ENCODE results near the gene DDX39A. TPM values are rescaled to one million over a fixed set of nuclear protein-coding genes. Genes with fewer than 3 reads are reported as not detected.
A peak's percentile ranks its signal among the peaks of the same experiment; 100 is the strongest.

Gene DDX39A
- polyA plus RNA-seq, 1 of the 3 experiments (the other 2 are of a cell fraction), result 88.8 TPM

DNA sequence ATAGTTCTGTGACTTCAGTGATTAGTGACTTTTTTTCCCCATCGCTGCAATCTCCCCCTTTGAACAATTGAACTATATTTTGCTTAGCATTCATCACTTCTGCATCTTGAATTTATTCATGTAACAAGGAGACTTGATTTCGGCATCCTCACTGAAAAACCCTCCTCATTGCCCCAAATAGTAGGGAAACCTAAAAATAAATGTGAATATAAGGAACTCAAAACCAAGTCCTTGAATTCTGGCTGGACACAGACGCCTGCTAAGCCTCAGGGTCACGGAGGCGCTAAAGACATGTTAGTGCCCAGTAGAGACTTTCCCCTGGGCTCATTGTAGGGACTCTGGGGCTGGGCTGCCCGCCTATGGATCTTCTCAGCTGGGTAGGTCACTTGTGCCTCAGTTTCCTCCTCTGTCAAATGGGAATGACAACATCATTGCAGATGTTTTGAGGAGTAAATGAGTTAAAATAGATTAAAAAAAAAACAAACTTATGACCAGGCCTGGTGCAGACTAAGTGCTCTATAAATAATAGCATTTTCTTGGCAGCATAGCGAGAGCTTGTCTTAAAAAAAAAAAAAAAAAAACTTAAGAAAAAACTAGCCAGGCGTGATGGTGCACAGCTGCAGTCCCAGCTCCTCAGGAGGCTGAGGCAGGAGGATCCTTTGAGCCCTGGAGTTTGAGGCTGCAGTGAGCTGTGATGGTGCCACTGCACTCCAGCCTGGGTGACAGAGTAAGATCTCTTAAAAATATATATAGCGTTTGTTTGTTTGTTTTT lies 39.7 kb downstream of the DDX39A start:
- Histone ChIP-seq H2AFZ (ENCODE audit: low read depth) (no peak overlapping the region), H3K27me3 (ENCODE audit: insufficient read depth) (no peaks in the 10 kb centered on the region), H3K9me2 (no peaks in the 10 kb centered on the region), H3K9ac (no peak overlapping the region), H4K20me1 (ENCODE audit: insufficient read depth) (no peaks in the 10 kb centered on the region), H3K4me3 (ENCODE audit: low read depth in 2 of 2, low read length in 1 of 2) (no peak overlapping the region), H3K79me2 (ENCODE audit: insufficient read depth) (0 out of 2 replicates have a peak, but pooled peaks cover 7% of the 10 kb centered on the region), H3F3A (replicated peaks; ENCODE audit: insufficient read depth) (no peaks in the 10 kb centered on the region), H3K36me3 (replicated peaks in 1 of 2; ENCODE audit: control insufficient read depth in 1 of 2, insufficient read depth in 2 of 2, low read length in 1 of 2) (no peaks in the 10 kb centered on the region), H3K4me2 (no peak overlapping the region), H3K9me3 (no peaks in the 10 kb centered on the region), H3K27ac (ENCODE audit: low read depth in 2 of 2, low read length in 1 of 2) (no peak overlapping the region), H3K4me1 (ENCODE audit: control insufficient read depth in 1 of 2, insufficient read depth in 2 of 2, low read depth in 1 of 2, low read length in 1 of 2) (peaks cover 10 to 20% of the 10 kb centered on the region in 2 experiments; a peak in 3 of 4 replicates)
- WGBS (ENCODE audit: low lambda C conversion rate), result 86% methylated on average over 9 of the region's 9 CpGs
- ChIA-PET POLR2A (interaction anchor here (0.6 kb wide), 1 partner anchor 1273 kb away, joined by 4 read pairs; no protein-coding TSS in a partner anchor), CTCF (interaction anchor here (1.5 to 3.6 kb wide), 2 partner anchors 26 to 31 kb away, joined by 5 to 18 read pairs; no protein-coding TSS in a partner anchor)
- TF ChIP-seq POLR2AphosphoS5 (IDR thresholded peaks at IDR 0.05; ENCODE audit: low read depth, low read length) (no peak), MEF2A (IDR thresholded peaks at IDR 0.05; ENCODE audit: borderline replicate concordance, low read depth) (no peak), RAD21 (IDR thresholded peaks at IDR 0.05; ENCODE audit: low read length) (no peak), FOXJ3 (CRISPR knock-in tag; IDR thresholded peaks at IDR 0.05) (no peak), SIN3A (IDR thresholded peaks at IDR 0.05; ENCODE audit: borderline replicate concordance, low read depth, low read length) (no peak), TAF1 (IDR thresholded peaks at IDR 0.05; ENCODE audit: borderline replicate concordance, low read depth, low read length) (no peak), SMC3 (IDR thresholded peaks at IDR 0.05; ENCODE audit: low read depth, low read length) (no peak), GATA2 (CRISPR knock-in tag; IDR thresholded peaks at IDR 0.05) (no peak), MXI1 (IDR thresholded peaks at IDR 0.05; ENCODE audit: low read depth, low read length) (no peak), GABPA (IDR thresholded peaks at IDR 0.05; ENCODE audit: low read depth) (no peak), NRF1 (IDR thresholded peaks at IDR 0.05; ENCODE audit: low read depth, low read length) (no peak), FOSL2 (IDR thresholded peaks at IDR 0.05; ENCODE audit: borderline replicate concordance, low read depth) (no peak), TCF12 (IDR thresholded peaks at IDR 0.05) (no peak), RCOR1 (IDR thresholded peaks at IDR 0.05; ENCODE audit: low read length) (no peak)
- TF ChIP-seq, protein P1, sequence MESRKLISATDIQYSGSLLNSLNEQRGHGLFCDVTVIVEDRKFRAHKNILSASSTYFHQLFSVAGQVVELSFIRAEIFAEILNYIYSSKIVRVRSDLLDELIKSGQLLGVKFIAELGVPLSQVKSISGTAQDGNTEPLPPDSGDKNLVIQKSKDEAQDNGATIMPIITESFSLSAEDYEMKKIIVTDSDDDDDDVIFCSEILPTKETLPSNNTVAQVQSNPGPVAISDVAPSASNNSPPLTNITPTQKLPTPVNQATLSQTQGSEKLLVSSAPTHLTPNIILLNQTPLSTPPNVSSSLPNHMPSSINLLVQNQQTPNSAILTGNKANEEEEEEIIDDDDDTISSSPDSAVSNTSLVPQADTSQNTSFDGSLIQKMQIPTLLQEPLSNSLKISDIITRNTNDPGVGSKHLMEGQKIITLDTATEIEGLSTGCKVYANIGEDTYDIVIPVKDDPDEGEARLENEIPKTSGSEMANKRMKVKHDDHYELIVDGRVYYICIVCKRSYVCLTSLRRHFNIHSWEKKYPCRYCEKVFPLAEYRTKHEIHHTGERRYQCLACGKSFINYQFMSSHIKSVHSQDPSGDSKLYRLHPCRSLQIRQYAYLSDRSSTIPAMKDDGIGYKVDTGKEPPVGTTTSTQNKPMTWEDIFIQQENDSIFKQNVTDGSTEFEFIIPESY (IDR thresholded peaks at IDR 0.05; ENCODE audit: borderline replicate concordance, low read depth), result no peak
- DNase-seq, result no peak

DNA sequence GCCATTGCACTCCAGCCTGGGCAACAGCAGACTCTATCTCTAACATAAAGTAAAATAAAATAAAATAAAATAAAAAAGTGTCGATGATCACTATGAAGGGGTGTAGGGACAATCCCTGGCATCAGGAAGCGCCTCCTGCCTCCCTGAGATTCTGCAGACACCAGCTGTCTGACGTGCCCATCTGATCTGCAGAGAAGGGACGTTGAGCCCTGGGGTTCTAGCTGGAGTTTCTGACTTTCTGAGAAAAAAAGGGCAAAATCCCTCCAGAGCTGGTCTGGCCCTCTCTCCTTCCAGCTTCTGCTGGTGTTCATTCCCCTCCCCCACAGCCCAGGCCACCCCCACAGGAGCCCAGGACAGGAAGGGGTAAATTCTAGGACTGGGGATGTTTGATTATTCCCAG lies 40.3 kb downstream of the DDX39A start:
- POLR2A ChIA-PET, result interaction anchor here (0.6 kb wide), 2 partner anchors 1273 to 1490 kb away, joined by 4 read pairs; no protein-coding TSS in a partner anchor
- WGBS (ENCODE audit: low lambda C conversion rate), result 44% methylated on average over 4 of the region's 4 CpGs
- Histone ChIP-seq H3K9me2 (no peaks in the 10 kb centered on the region), H3K9me3 (no peaks in the 10 kb centered on the region), H2AFZ (ENCODE audit: low read depth) (no peak overlapping the region), H4K20me1 (ENCODE audit: insufficient read depth) (no peaks in the 10 kb centered on the region), H3K4me3 (ENCODE audit: low read depth in 2 of 2, low read length in 1 of 2) (no peak overlapping the region), H3K79me2 (ENCODE audit: insufficient read depth) (0 out of 2 replicates have a peak, but pooled peaks cover 7% of the 10 kb centered on the region), H3F3A (replicated peaks; ENCODE audit: insufficient read depth) (no peaks in the 10 kb centered on the region), H3K27ac (ENCODE audit: low read depth in 2 of 2, low read length in 1 of 2) (no peak overlapping the region; a peak in 1 of 4 replicates), H3K4me1 (ENCODE audit: control insufficient read depth in 1 of 2, insufficient read depth in 2 of 2, low read depth in 1 of 2, low read length in 1 of 2) (peaks cover 4 to 16% of the 10 kb centered on the region in 2 experiments; a peak in 3 of 4 replicates), H3K27me3 (ENCODE audit: insufficient read depth) (no peaks in the 10 kb centered on the region), H3K9ac (no peak overlapping the region), H3K36me3 (replicated peaks in 1 of 2; ENCODE audit: control insufficient read depth in 1 of 2, insufficient read depth in 2 of 2, low read length in 1 of 2) (no peaks in the 10 kb centered on the region), H3K4me2 (no peak overlapping the region)
- CTCF ChIA-PET, result interaction anchor here (1.5 kb wide), 1 partner anchor 30 kb away, joined by 5 read pairs; no protein-coding TSS in a partner anchor
- peak; percentile 51 for DNase-seq
- TF ChIP-seq GABPA (IDR thresholded peaks at IDR 0.05; ENCODE audit: low read depth) (no peak), SIN3A (IDR thresholded peaks at IDR 0.05; ENCODE audit: borderline replicate concordance, low read depth, low read length) (no peak), GATA2 (CRISPR knock-in tag; IDR thresholded peaks at IDR 0.05) (peak; percentile 13; the same call in 1 of the 2 replicates), TCF12 (IDR thresholded peaks at IDR 0.05) (no peak), EP300 (IDR thresholded peaks at IDR 0.05; ENCODE audit: borderline replicate concordance in 1 of 2, low read depth in 1 of 2, low read length in 1 of 2) (peak in 1 of 2 experiments; percentile 35; a peak in 2 of 4 replicates), RFX5 (IDR thresholded peaks at IDR 0.05; ENCODE audit: low read length) (no peak), SMC3 (IDR thresholded peaks at IDR 0.05; ENCODE audit: low read depth, low read length) (no peak), ELF1 (IDR thresholded peaks at IDR 0.05) (no peak), NRF1 (IDR thresholded peaks at IDR 0.05; ENCODE audit: low read depth, low read length) (no peak), TAF1 (IDR thresholded peaks at IDR 0.05; ENCODE audit: borderline replicate concordance, low read depth, low read length) (no peak), FOXJ3 (CRISPR knock-in tag; IDR thresholded peaks at IDR 0.05) (no peak), NFIC (IDR thresholded peaks at IDR 0.05; ENCODE audit: borderline replicate concordance) (no peak), RAD21 (IDR thresholded peaks at IDR 0.05; ENCODE audit: low read length) (0 out of 2 replicates have a peak, but pooled peaks have one; percentile 7)
- TF ChIP-seq, protein P1 (IDR thresholded peaks at IDR 0.05; ENCODE audit: borderline replicate concordance, low read depth), result no peak
- TF ChIP-seq, protein P2, sequence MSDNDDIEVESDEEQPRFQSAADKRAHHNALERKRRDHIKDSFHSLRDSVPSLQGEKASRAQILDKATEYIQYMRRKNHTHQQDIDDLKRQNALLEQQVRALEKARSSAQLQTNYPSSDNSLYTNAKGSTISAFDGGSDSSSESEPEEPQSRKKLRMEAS (IDR thresholded peaks at IDR 0.05; ENCODE audit: low read depth), result no peak
